ENCODE results near the gene NOTUM. TPM values are rescaled to one million over a fixed set of nuclear protein-coding genes. Genes with fewer than 3 reads are reported as not detected.

The NOTUM gene
- total RNA-seq, 2 experiments from 2014 or later = not detected

DNA sequence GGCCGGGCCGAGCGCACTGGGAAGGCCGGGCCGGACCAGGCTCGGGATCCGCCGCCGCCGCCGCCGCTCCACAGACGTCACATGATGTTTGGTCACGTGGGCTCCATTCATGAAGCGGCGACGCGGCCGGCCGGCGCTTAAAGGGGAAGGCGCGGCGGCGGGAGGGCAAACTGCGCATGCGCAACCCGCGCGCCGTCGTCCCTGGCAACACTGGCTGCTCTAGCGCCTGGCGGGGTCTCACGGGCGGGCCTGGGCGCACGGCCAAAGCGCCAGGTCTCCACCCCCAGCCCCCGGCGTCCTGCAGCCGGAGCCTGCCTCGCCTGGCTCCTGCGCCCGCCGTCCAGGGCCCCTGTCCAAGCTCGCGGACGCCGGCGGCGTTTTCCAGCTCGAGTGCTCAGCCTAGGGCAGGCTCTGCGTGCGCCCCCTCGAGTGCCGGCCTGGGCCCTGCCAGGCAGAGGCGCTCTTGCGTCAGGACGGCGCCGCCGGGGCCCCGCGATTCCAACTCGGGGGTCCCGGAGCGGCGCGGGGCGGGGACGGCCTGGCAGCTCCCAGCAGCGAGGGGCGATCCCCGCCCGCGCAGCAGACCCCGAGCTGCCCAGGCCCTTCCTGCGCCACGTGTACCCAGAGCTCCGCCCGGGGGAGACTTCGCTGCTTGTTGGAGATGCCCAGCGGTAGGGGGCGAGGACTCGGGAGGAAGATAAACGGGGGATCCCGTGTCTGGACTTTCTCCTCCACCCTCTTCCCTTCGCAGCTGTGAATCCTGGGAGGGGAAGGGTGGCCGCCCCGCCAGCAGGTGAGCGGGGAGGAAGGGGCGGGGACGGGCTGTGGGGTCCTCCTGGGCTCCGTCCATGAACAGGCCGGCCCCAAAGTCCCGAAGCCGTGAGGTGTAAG, 33.1 kb downstream of the NOTUM start, which contains the start of gene MAFG:
TSS of gene MAFG (minus strand) at position 83 of the 891 bp plus-strand sequence. CDS start 4,550 bp downstream, outside the sequence.
- H3K4me1 ChIP-seq (ENCODE audit: insufficient read depth, low read length) = peaks cover 51% of the 10 kb centered on the region
- Mint-ChIP-seq H3K4me1 (ENCODE audit: low read depth) (peaks cover 20% of the 10 kb centered on the region), H3K27ac (peak within 1 kb of the TSS; percentile 88), H3K36me3 (ENCODE audit: low read depth) (no peaks in the 10 kb centered on the region), H3K4me3 (peak within 1 kb of the TSS; percentile 88), H3K27me3 (peaks cover 16% of the 10 kb centered on the region), H3K9me3 (no peaks in the 10 kb centered on the region)
- CTCF ChIA-PET = interaction anchor here (0.9 to 3.9 kb wide), 3 partner anchors 32 to 94 kb away, joined by 3 to 16 read pairs (median 5); partner anchors contain the start of gene CENPX
- TF ChIP-seq, protein P1, sequence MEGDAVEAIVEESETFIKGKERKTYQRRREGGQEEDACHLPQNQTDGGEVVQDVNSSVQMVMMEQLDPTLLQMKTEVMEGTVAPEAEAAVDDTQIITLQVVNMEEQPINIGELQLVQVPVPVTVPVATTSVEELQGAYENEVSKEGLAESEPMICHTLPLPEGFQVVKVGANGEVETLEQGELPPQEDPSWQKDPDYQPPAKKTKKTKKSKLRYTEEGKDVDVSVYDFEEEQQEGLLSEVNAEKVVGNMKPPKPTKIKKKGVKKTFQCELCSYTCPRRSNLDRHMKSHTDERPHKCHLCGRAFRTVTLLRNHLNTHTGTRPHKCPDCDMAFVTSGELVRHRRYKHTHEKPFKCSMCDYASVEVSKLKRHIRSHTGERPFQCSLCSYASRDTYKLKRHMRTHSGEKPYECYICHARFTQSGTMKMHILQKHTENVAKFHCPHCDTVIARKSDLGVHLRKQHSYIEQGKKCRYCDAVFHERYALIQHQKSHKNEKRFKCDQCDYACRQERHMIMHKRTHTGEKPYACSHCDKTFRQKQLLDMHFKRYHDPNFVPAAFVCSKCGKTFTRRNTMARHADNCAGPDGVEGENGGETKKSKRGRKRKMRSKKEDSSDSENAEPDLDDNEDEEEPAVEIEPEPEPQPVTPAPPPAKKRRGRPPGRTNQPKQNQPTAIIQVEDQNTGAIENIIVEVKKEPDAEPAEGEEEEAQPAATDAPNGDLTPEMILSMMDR (IDR thresholded peaks at IDR 0.05) = no peak
- H3K4me3 ChIP-seq (ENCODE audit: low read length) = peak within 1 kb of the TSS; percentile 61
- ATAC-seq (ENCODE audit: poor library complexity) (peak; percentile 58), DNase-seq (peak; percentile 78 to 97 (median 87))
- intact Hi-C loops (cut with DNase I, micrococcal nuclease) = loop anchor here (2.0 to 5.0 kb wide), 4 partner anchors 17 to 226 kb away; partner anchors contain the start of genes ALYREF (in 1 of the 2), ANAPC11 (in 1 of the 2), ARHGDIA (in 1 of the 2) and MRPL12 (in 1 of the 2)
- peak within 1 kb of the TSS; percentile 54 to 65 for H3K27ac ChIP-seq (ENCODE audit: low read depth in 1 of 2, low read length in 2 of 2)
- H3K36me3 ChIP-seq (ENCODE audit: insufficient read depth, low read length) = no peaks in the 10 kb centered on the region
- H3K27me3 ChIP-seq (ENCODE audit: control insufficient read depth in 1 of 2, insufficient read depth in 2 of 2, low read length in 2 of 2) = peaks cover 19% of the 10 kb centered on the region in 2 experiments
- H3K9me3 ChIP-seq (ENCODE audit: control insufficient read depth in 1 of 2, insufficient read depth in 1 of 2, low read length in 2 of 2) = no peaks in the 10 kb centered on the region
- POLR2A ChIA-PET = interaction anchor here (0.7 to 3.5 kb wide), 11 partner anchors 10 to 110 kb away, joined by 3 to 26 read pairs (median 5); partner anchors contain the start of genes ARHGDIA, ASPSCR1, DCXR and PCYT2

DNA sequence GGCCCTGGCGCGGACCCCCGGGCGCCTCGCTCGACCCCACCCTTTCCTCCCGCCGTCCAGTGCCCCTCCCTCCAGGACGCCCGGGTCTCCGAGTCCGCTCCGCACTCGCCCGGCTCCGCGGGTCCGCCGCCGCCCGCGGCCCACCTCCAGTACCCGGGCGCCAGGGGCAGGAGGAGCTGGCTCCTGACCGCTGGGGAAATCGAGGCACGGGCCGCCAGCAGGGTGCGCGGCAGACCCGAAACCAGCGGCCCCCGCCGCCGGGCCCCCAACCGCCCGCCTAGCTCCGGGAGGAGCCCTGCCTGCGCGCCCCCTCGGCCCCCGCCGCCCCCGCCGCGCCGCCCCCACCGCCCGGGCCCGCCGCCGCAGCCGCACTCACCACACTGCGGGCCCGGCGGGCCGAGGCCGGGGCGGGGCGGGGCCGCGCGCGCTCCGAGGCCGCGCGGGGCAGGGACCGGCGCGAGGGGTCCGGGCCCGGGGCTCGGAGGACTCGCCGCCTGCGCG, 33.8 kb downstream of the NOTUM start:
- peak overlapping the region in 1 of 2 donors; percentile 65 for H3K27ac ChIP-seq (ENCODE audit: low read depth in 1 of 2, low read length in 2 of 2)
- Mint-ChIP-seq H3K36me3 (ENCODE audit: low read depth) (no peaks in the 10 kb centered on the region), H3K27me3 (peaks cover 14% of the 10 kb centered on the region), H3K27ac (no peak overlapping the region), H3K4me1 (ENCODE audit: low read depth) (peaks cover 20% of the 10 kb centered on the region), H3K9me3 (no peaks in the 10 kb centered on the region), H3K4me3 (no peak overlapping the region)
- peaks cover 51% of the 10 kb centered on the region for H3K4me1 ChIP-seq (ENCODE audit: insufficient read depth, low read length)
- TF ChIP-seq, protein P1 (IDR thresholded peaks at IDR 0.05) = no peak
- ChIA-PET CTCF (interaction anchor here (0.9 to 3.9 kb wide), 3 partner anchors 32 to 95 kb away, joined by 3 to 16 read pairs (median 5); partner anchors contain the start of gene CENPX), POLR2A (interaction anchor here (1.0 to 3.5 kb wide), 11 partner anchors 11 to 224 kb away, joined by 3 to 26 read pairs (median 5); partner anchors contain the start of genes ARHGDIA, ASPSCR1, DCXR and MRPL12)
- H3K9me3 ChIP-seq (ENCODE audit: control insufficient read depth in 1 of 2, insufficient read depth in 1 of 2, low read length in 2 of 2) = no peaks in the 10 kb centered on the region
- peaks cover 17 to 19% of the 10 kb centered on the region in 2 experiments for H3K27me3 ChIP-seq (ENCODE audit: control insufficient read depth in 1 of 2, insufficient read depth in 2 of 2, low read length in 2 of 2)
- H3K36me3 ChIP-seq (ENCODE audit: insufficient read depth, low read length) = peaks cover 2% of the 10 kb centered on the region
- no peak for DNase-seq
- H3K4me3 ChIP-seq (ENCODE audit: low read length) = peak overlapping the region; percentile 61
- ATAC-seq (ENCODE audit: poor library complexity) = peak; percentile 1
- intact Hi-C loops (cut with DNase I, micrococcal nuclease) = loop anchor here (2.0 to 5.0 kb wide), 4 partner anchors 16 to 225 kb away; partner anchors contain the start of genes ALYREF (in 1 of the 2), ANAPC11 (in 1 of the 2), ARHGDIA (in 1 of the 2) and MRPL12 (in 1 of the 2)

Data from CD4-positive, alpha-beta T cell (primary cell).